ENCODE measurements around the gene PFN3.
A peak's percentile ranks its signal among the peaks of the same experiment; 100 is the strongest.

DNA sequence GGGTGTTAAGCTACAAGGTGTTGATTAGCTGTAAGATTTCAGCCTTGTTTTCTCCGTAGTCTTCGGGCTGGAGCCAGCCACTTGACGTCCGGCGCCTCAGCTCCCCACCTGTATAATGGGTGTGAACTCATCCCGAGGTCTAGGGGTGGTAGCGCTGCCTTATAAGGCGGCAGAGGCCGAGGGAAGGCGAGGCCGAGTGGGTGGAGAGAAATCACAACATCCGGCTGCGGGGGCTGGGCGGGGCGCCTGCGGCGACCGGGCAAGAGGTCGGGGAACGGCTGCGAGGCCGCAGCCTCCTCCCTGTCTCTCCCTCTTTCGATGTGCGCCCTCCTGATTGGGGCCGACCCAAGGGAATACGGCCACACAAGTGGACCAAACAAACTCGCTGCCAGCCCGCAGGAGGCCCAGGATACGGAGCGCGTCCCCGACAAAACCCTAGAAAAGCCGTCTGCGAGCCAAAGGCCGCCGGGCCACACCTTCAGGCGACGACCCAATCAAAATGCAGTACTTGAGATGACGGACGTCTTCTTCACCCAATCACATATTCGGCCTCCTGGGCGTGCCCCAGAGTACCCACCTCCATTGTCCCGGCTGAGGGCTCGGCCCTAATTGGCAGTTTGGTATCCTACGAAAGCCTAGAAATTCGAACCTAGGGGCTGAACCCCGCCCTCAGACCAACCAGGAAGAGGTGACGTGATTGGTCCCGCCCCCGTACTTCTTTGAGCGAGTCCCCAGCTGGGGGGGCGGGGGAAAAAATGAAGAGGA is 25.5 kb upstream of the PFN3 start:
- TF ChIP-seq, protein P1, sequence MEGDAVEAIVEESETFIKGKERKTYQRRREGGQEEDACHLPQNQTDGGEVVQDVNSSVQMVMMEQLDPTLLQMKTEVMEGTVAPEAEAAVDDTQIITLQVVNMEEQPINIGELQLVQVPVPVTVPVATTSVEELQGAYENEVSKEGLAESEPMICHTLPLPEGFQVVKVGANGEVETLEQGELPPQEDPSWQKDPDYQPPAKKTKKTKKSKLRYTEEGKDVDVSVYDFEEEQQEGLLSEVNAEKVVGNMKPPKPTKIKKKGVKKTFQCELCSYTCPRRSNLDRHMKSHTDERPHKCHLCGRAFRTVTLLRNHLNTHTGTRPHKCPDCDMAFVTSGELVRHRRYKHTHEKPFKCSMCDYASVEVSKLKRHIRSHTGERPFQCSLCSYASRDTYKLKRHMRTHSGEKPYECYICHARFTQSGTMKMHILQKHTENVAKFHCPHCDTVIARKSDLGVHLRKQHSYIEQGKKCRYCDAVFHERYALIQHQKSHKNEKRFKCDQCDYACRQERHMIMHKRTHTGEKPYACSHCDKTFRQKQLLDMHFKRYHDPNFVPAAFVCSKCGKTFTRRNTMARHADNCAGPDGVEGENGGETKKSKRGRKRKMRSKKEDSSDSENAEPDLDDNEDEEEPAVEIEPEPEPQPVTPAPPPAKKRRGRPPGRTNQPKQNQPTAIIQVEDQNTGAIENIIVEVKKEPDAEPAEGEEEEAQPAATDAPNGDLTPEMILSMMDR (IDR thresholded peaks at IDR 0.05) = peak in 2 of 4 experiments; percentile 9 to 14
- TF ChIP-seq EP300 (IDR thresholded peaks at IDR 0.05) = no peak

All from gastroesophageal sphincter (tissue), 3 donors.